Adrenal gland (tissue), 5 donors: ENCODE measurements around the gene ADAMTSL1.

ENCODE experiments used
- POLR2A ChIP-seq, 2 donors: fragments of 450-650 bp; IDR thresholded peaks; one replicate each; pipeline ENCODE4 v1.6.1; 2017; ENCODE audit warnings: antibody characterized with exemption in 2 of 2, mild to moderate bottlenecking in 2 of 2, moderate library complexity in 1 of 2
- TF ChIP-seq, protein P1 (sequence below), 6 experiments: fragments of 450-650 bp in 4 of 6; fragments of 200-600 bp in 2 of 6; sonication (generic) in 1 of 6; IDR thresholded peaks; 1 replicate in 5 of 6; 2 replicates in 1 of 6; pipeline versions ENCODE4 v1.5.1 to v1.8.0; 2016 to 2021; ENCODE audit warnings: antibody characterized with exemption in 6 of 6, mild to moderate bottlenecking in 2 of 6, moderate library complexity in 1 of 6
- donor health status: DM: no; HTN: no; CAD: no.

DNA sequence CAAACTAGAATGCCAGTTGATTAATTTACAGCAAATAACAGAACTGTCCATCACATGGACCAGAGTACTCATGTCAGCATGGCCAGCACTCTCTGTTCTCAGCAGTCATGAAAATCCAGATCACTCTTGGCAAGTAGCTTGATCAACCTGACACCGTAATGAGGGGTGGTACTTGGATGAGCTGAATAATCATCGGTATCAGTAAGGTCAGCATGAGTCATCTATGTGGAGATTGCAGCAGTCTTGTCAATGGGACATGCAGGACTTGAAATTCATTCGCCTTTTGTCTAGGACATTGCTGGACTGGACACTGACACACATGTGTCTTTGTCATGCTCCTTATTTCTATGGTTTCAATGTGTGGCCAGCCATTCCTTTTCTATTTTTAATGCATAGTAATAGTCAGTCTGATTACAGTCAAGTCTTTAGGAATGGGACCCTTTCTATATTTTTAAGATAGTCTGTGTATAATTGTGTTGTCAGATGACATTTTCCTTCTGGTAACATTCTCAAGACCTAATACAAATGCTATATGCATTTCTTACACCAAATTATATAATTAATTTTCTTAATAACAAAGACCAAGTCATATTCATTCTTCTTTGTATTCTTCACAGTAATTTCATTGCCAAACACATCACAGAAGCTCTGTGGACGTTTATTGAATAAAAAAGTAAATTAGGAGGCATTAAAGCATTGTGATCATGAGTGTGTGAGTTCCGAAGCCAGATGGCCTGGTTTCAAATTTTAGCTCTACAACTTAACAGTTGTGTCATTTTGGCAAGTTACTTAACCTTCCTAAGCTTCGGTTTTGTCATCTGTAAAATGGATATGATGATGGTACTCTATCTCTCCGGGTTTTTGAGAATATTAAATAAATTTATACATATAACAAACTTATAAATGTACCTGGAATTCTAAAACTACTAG is 57.4 kb downstream of the ADAMTSL1 start:
- TF ChIP-seq, protein P1, sequence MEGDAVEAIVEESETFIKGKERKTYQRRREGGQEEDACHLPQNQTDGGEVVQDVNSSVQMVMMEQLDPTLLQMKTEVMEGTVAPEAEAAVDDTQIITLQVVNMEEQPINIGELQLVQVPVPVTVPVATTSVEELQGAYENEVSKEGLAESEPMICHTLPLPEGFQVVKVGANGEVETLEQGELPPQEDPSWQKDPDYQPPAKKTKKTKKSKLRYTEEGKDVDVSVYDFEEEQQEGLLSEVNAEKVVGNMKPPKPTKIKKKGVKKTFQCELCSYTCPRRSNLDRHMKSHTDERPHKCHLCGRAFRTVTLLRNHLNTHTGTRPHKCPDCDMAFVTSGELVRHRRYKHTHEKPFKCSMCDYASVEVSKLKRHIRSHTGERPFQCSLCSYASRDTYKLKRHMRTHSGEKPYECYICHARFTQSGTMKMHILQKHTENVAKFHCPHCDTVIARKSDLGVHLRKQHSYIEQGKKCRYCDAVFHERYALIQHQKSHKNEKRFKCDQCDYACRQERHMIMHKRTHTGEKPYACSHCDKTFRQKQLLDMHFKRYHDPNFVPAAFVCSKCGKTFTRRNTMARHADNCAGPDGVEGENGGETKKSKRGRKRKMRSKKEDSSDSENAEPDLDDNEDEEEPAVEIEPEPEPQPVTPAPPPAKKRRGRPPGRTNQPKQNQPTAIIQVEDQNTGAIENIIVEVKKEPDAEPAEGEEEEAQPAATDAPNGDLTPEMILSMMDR (IDR thresholded peaks at IDR 0.05) = no peak
- TF ChIP-seq POLR2A (IDR thresholded peaks at IDR 0.05) = no peak
